HG02588 (cell line): ENCODE data around the gene ABCA8.
"Not testable (repeated sequence)": the region's sequence is repeated elsewhere in the genome, so short reads cannot be mapped to it uniquely, and the experiment has no call there.

Experiments
- ATAC-seq: cut with Tn5 transposase; IDR thresholded peaks from one replicate; pipeline ENCODE4 v1.9.1; 2021; ENCODE audit warnings: mild to moderate bottlenecking, moderate library complexity; ENCODE audit not compliant: unreplicated experiment

The ABCA8 gene

GRCh38 chr17:68830313-68830712 lies 124.9 kb downstream of the ABCA8 start:
- ATAC-seq, result no peak

DNA sequence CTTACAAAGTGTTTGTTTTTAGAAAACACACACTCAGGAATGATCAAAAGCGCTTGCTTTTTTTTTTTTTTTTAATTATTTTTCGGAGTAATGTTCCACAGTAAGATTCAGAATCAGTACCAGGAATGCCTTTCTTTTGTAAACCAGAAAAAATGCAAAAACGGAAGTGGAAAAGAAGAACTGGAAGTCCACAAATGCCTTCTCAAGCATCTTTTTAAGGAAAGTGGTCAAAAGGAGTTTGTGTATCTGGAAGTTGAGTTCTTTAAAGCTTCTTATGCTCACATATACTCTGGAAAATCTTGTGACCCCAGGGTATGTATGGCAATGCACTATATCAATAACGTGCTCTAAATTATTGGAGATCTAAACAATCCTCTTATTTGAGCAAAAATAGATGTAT lies 126.0 kb downstream of the ABCA8 start:
- no peak for ATAC-seq

DNA sequence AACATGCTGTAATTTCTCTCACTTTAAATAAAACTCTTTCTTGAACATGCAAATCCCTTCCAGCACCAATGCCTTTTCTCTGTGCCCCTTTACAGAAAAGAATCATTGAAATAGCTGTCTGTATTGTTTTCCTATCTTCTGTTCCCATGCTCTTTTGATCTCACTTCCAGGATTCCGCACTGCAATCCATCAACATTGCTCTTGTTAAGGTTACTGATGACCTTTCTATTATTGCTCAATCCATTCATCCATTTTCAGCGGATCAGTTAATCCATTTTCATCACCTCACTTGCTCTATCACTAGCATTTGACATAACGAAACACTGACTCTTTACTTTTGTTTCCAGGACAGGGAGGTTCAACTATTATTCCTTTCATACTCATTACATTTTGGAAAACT lies 130.5 kb downstream of the ABCA8 start:
- ATAC-seq, result no peak

DNA sequence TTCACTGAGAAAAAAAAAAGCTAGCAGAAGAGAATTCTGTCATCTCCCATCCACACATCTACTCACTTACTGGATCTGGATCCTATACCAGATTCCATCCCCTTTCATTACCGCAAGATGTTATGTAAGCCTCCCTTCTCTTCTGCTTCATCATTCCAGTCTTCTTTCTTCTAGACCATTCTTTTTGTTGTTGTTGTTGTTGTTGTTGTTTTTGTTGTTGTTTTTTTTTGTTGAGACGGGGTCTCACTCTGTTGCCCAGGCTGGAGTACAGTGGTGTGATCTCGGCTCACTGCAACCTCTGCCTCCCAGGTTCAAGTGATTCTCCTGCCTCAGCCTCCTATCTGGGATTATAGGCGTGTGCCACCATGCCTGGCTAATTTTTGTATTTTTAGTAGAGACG lies 131.0 kb downstream of the ABCA8 start:
- not testable (repeated sequence) for ATAC-seq

GRCh38 chr17:68822719-68823289 lies 132.4 kb downstream of the ABCA8 start:
- no peak for ATAC-seq

GRCh38 chr17:68821860-68822696 lies 133.1 kb downstream of the ABCA8 start:
- no peak for ATAC-seq

DNA sequence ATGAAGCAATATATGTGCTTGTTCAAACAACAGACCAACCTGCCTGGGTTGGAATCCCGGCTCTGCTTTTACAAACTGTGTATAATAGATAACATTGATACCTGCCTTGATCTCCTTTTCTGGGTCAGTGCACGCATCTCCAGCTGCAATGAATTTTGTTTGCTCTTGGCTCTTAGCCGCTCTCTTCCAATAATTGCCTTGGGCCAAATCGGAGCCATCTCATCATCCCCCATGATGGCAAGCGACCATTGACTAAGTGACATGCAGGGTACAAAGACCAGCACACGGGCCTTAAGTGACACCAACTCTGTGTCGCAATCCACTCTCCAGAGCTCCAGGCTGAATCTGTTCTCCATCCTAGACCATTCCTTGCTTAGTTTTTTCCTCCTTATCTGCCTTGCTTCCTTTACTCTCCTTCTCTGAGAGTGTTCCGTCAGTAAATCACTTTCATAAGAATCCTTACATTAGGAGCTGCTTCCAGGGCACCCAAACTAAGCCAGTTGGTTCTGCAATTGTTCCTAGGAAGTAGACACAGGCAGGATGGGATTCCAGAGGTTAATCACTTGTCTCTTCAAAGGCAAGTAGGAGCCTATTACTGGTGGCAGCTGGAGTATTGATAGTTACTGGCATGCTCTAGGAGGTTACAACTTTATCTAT lies 134.2 kb downstream of the ABCA8 start:
- ATAC-seq, result no peak

- ATAC-seq, result no peak
These were observed 134.7 kb downstream of the ABCA8 start for GRCh38 chr17:68820476-68820824.

GRCh38 chr17:68819465-68819864 lies 135.7 kb downstream of the ABCA8 start:
- ATAC-seq, result no peak
